Duodenal mucosa (tissue), 2 donors: ENCODE measurements around the gene SNORC.
"Not testable (repeated sequence)": the region's sequence is repeated elsewhere in the genome, so short reads cannot be mapped to it uniquely, and the experiment has no call there.

Experiments
- H3K27ac ChIP-seq: one replicate; pipeline ENCODE4 v1.7.0; 2013; ENCODE audit warnings: low read depth, low read length
- H3K27me3 ChIP-seq, 2 donors: one replicate each; pipeline ENCODE4 v1.7.0; 2013; ENCODE audit warnings: low read length in 2 of 2, control low read depth in 1 of 2; ENCODE audit not compliant: insufficient read depth in 2 of 2, control insufficient read depth in 1 of 2
- H3K36me3 ChIP-seq, 2 donors: one replicate each; pipeline ENCODE4 v1.7.0; 2013; ENCODE audit warnings: low read length in 2 of 2, control low read depth in 1 of 2; ENCODE audit not compliant: insufficient read depth in 2 of 2, control insufficient read depth in 1 of 2
- H3K4me1 ChIP-seq, 2 donors: one replicate each; pipeline ENCODE4 v1.7.0; 2013; ENCODE audit warnings: low read length in 2 of 2, control low read depth in 1 of 2; ENCODE audit not compliant: insufficient read depth in 2 of 2, control insufficient read depth in 1 of 2
- H3K4me3 ChIP-seq, 2 donors: one replicate each; pipeline ENCODE4 v1.7.0; 2013; ENCODE audit warnings: low read length in 2 of 2, low read depth in 1 of 2
- H3K9ac ChIP-seq, 2 donors: one replicate each; pipeline ENCODE4 v1.7.0; 2013; ENCODE audit warnings: low read length in 2 of 2, low read depth in 1 of 2
- H3K9me3 ChIP-seq, 2 donors: one replicate each; pipeline ENCODE4 v1.7.0; 2013; ENCODE audit warnings: low read length in 2 of 2, control low read depth in 1 of 2; ENCODE audit not compliant: control insufficient read depth in 1 of 2

Gene SNORC

GRCh38 chr2:232903989-232904388 lies 33.9 kb downstream of the SNORC start:
- Histone ChIP-seq H3K9ac (no peak overlapping the region), H3K36me3 (peaks cover 9 to 13% of the 10 kb centered on the region in 2 donors), H3K27ac (no peak overlapping the region), H3K4me3 (no peak overlapping the region), H3K4me1 (no peaks in the 10 kb centered on the region), H3K9me3 (no peaks in the 10 kb centered on the region), H3K27me3 (no peaks in the 10 kb centered on the region)

GRCh38 chr2:232906867-232907717 lies 37.0 kb downstream of the SNORC start:
- H3K27ac ChIP-seq, H3K4me3 ChIP-seq, H3K27me3 ChIP-seq, H3K36me3 ChIP-seq, H3K9ac ChIP-seq, H3K4me1 ChIP-seq: not testable (repeated sequence)
- H3K9me3 ChIP-seq = peaks cover 0 to 11% of the 10 kb centered on the region in 2 donors

DNA sequence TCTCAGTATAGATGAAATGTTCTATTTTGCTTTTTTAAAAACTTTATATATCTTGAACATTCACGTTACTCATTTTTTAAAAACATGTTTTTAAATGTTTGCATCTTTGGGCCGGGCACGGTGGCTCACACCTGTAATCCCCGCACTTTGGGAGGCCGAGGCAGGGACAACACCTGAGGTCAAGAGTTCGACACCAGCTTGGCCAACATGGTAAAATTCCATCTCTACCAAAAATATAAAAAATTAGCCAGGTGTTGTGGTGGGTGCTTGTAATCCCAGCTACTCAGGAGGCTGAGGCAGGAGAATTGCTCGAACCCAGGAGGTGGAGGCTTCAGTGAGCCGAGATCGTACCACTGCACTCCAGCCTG lies 37.6 kb downstream of the SNORC start:
- not testable (repeated sequence) for H3K27me3 ChIP-seq, H3K36me3 ChIP-seq, H3K9ac ChIP-seq, H3K4me1 ChIP-seq, H3K4me3 ChIP-seq, H3K27ac ChIP-seq
- H3K9me3 ChIP-seq = peaks cover 0 to 16% of the 10 kb centered on the region in 2 donors

DNA sequence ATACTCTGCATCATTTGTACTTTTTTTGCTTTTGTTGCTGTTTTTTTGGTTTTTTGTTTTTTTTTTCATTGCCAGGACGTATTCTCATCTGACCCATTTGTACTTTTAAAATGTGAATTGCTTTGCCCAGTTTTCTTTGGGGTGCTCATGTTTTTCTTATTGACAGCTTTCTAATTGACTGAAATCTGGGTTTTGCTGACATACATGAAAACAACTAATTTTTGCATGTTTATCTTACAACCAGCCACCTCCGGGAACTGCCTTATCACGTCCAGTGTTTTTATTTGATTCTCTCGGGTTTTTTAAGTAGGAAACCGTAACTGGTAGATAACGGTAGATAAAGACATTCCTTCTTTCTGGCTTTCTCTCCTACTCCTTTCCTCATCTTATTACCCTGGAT lies 38.6 kb downstream of the SNORC start:
- H3K36me3 ChIP-seq = peaks cover 5 to 13% of the 10 kb centered on the region in 2 donors
- no peaks in the 10 kb centered on the region for H3K27me3 ChIP-seq

GRCh38 chr2:232910376-232910775 lies 40.3 kb downstream of the SNORC start:
- Histone ChIP-seq H3K36me3 (peaks cover 6 to 13% of the 10 kb centered on the region in 2 donors), H3K4me1 (no peaks in the 10 kb centered on the region), H3K27ac (no peak overlapping the region), H3K4me3 (no peak overlapping the region), H3K9ac (no peak overlapping the region), H3K27me3 (no peaks in the 10 kb centered on the region), H3K9me3 (peaks cover 0 to 16% of the 10 kb centered on the region in 2 donors)

More for the DNA sequence above, 38.6 kb downstream of the SNORC start:
- Histone ChIP-seq H3K9ac (no peak overlapping the region), H3K9me3 (peaks cover 0 to 16% of the 10 kb centered on the region in 2 donors), H3K4me1 (no peaks in the 10 kb centered on the region), H3K4me3 (no peak overlapping the region), H3K27ac (no peak overlapping the region)

DNA sequence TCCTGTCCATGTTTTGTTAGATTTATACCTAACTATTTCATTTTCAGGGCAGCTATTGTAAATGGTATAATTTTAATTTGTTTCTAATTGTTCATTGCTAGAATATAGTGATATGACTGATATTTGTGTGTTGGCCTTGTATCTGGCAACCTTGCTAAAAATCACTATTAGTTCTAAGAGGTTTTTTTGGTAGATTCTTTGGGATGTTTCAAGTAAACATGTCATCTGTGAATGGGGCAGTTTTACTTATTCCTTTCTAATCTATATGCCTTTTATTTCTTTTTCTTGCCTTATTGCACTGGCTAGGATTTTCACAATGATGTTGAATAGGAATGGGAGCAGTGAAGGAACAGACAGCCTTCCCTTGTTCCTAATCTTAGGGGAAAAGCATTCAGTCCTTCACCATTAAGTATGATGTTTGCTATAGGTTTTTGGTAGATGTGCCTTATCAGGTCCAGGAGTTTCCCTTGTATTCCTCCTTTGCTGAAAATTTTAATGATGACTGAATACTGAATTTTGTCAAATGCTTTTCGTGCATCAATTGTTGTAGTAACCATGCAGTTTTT lies 41.7 kb downstream of the SNORC start:
- no peak overlapping the region for H3K9ac ChIP-seq
- peaks cover 0 to 16% of the 10 kb centered on the region in 2 donors for H3K9me3 ChIP-seq
- no peaks in the 10 kb centered on the region for H3K27me3 ChIP-seq
- no peak overlapping the region for H3K27ac ChIP-seq
- no peaks in the 10 kb centered on the region for H3K4me1 ChIP-seq
- H3K4me3 ChIP-seq = no peak overlapping the region
- H3K36me3 ChIP-seq = peaks cover 14 to 18% of the 10 kb centered on the region in 2 donors

DNA sequence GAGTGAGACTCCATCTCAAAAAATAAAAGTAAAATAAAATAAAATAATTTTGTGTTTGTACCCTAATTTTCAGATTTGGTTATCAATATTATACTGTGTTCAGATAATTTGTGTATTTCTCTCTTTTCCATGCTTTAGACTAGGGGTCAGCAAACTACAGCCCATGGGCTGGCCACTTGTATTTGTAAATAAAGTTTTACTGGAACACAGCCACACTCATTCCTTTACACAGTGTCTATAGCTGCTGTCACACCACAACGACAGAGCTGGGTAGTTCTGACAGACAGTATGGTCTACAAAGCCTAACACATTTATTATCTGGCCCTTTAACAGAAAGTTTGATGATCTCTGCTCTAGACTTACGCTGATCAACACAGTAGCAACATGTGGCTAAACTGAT lies 43.8 kb downstream of the SNORC start:
- H3K27ac ChIP-seq = no peak overlapping the region
- peaks cover 16 to 18% of the 10 kb centered on the region in 2 donors for H3K36me3 ChIP-seq
- H3K27me3 ChIP-seq = no peaks in the 10 kb centered on the region
- no peak overlapping the region for H3K9ac ChIP-seq
- H3K9me3 ChIP-seq = peaks cover 0 to 16% of the 10 kb centered on the region in 2 donors
- H3K4me3 ChIP-seq = no peak overlapping the region
- H3K4me1 ChIP-seq = no peaks in the 10 kb centered on the region

DNA sequence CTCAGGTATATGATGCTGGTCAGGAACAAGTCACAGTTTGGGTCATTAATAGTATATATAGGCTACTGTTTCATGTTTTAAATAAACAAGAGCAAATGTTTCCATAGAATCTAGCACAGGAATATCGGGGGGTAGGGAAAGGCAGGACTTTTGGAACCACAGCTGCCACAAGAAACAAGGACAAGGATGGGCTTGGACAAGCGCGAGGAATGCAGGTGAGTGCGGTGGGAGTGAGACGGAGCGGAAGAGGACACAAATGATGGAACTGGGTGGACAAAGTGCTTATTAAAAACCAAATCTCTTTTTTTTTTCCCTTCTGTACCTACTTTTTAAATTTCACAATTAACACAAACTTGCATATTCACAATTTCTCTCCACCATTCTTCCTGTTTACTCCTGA lies 49.1 kb downstream of the SNORC start:
- Histone ChIP-seq H3K36me3 (peaks cover 16 to 30% of the 10 kb centered on the region in 2 donors), H3K4me3 (no peak overlapping the region), H3K9ac (no peak overlapping the region), H3K27me3 (no peaks in the 10 kb centered on the region), H3K9me3 (no peaks in the 10 kb centered on the region), H3K27ac (no peak overlapping the region), H3K4me1 (no peaks in the 10 kb centered on the region)

DNA sequence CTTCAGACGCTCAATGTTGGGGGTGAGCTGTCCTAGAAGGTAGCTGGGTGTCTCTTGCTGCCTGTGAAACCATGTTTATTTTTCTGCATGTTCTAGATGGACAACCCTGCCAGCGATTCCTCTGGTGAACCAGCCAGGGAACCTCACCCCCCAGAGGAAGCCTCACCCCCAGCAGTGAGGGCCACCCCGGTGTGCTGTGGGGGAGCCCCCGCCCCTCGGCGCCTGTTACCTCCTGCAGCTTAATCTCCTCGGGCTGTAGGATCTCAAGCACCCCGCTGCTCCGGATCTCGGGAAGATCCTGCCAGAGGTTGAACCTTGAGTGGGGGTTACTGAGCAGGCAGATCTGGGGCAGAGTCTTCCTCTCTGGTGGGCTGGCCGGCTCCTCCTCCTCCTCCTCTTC lies 50.0 kb downstream of the SNORC start:
- peaks cover 19 to 33% of the 10 kb centered on the region in 2 donors for H3K36me3 ChIP-seq

DNA sequence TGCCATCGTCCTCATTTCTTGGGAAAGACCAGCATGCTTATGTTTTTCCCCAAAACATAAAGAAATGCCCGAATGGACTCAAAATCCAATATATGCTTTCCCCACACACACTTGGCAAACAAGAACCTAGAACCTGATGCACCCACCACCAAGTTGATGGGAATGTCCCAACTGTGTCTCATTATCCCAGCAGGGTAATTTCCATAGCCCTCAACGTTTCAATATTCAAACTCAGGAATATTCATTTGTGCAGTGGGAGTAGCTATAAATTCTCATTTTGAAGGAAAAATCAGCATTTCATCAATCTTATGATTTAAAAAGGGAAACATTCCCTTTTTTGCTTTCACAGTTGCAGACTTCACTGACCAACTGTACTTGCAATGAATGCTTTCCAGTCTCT lies 50.7 kb downstream of the SNORC start:
- Histone ChIP-seq H3K9me3 (no peaks in the 10 kb centered on the region), H3K4me3 (no peak overlapping the region), H3K4me1 (peaks cover 0 to 1% of the 10 kb centered on the region in 2 donors), H3K9ac (no peak overlapping the region), H3K27ac (no peak overlapping the region), H3K36me3 (peaks cover 19 to 33% of the 10 kb centered on the region in 2 donors), H3K27me3 (no peaks in the 10 kb centered on the region)

More for the DNA sequence above, 50.0 kb downstream of the SNORC start:
- Histone ChIP-seq H3K9me3 (no peaks in the 10 kb centered on the region), H3K4me1 (no peaks in the 10 kb centered on the region), H3K4me3 (no peak overlapping the region), H3K9ac (no peak overlapping the region), H3K27me3 (no peaks in the 10 kb centered on the region), H3K27ac (no peak overlapping the region)
